DND-41 (cell line): Measurements from ENCODE around the gene ZNF275.

Source experiments
- ATAC-seq: fragments of 200-7000 bp; cut with Tn5 transposase; 3 replicates; pipeline ENCODE4 v1.9.1; 2021; ENCODE audit warnings: low read depth; ENCODE audit not compliant: insufficient read depth
- DNase-seq: peaks from one replicate; pipeline ENCODE4 v3.0.0-alpha.2; 2020
- H2AFZ ChIP-seq: 2 replicates; pipeline ENCODE4 v1.6.0; 2012; ENCODE audit warnings: low read depth, low read length
- H3K27ac ChIP-seq: 2 replicates; pipeline ENCODE4 v1.5.1; 2012; ENCODE audit warnings: low read length, inconsistent platforms
- H3K27me3 ChIP-seq: fragments of 200-600 bp; sonication (generic); 2 replicates; pipeline ENCODE4 v1.6.0; 2012; ENCODE audit warnings: low read length, mild to moderate bottlenecking, inconsistent platforms; ENCODE audit not compliant: insufficient read depth, poor library complexity
- H3K36me3 ChIP-seq: 2 replicates; pipeline ENCODE4 v1.5.1; 2012; ENCODE audit warnings: low read length, inconsistent platforms; ENCODE audit not compliant: insufficient read depth
- H3K4me1 ChIP-seq: 2 replicates; pipeline ENCODE4 v1.5.1; 2012; ENCODE audit warnings: mild to moderate bottlenecking, low read length; ENCODE audit not compliant: insufficient read depth
- H3K4me2 ChIP-seq: 2 replicates; pipeline ENCODE4 v1.6.0; 2012; ENCODE audit warnings: mild to moderate bottlenecking, moderate library complexity, low read length, inconsistent platforms; ENCODE audit not compliant: insufficient read depth
- H3K4me3 ChIP-seq, 2 experiments: fragments of 200-600 bp in 1 of 2; shearing (Covaris generic) in 1 of 2; 2 replicates each; pipeline ENCODE4 v1.5.1; 2012 to 2016; ENCODE audit warnings: inconsistent platforms in 2 of 2, low read length in 2 of 2, mild to moderate bottlenecking in 2 of 2, low read depth in 1 of 2, moderate library complexity in 1 of 2
- H3K79me2 ChIP-seq: 2 replicates; pipeline ENCODE4 v1.6.0; 2012; ENCODE audit warnings: low read length, inconsistent platforms; ENCODE audit not compliant: insufficient read depth
- H3K9ac ChIP-seq: 2 replicates; pipeline ENCODE4 v1.6.0; 2012; ENCODE audit warnings: low read depth, mild to moderate bottlenecking, inconsistent platforms, low read length, moderate library complexity
- H3K9me3 ChIP-seq: 2 replicates; pipeline ENCODE4 v1.5.1; 2012; ENCODE audit warnings: low read length, moderate library complexity, mild to moderate bottlenecking, inconsistent platforms; ENCODE audit not compliant: insufficient read depth, severe bottlenecking
- H4K20me1 ChIP-seq: 2 replicates; pipeline ENCODE4 v1.6.0; 2012; ENCODE audit warnings: low read length; ENCODE audit not compliant: insufficient read depth
- CTCF ChIP-seq: IDR thresholded peaks from 2 replicates; pipeline ENCODE4 v1.5.1; 2012; ENCODE audit warnings: borderline replicate concordance, low read length, moderate library complexity, mild to moderate bottlenecking; ENCODE audit not compliant: poor library complexity, severe bottlenecking; ENCODE audit errors: extremely low read depth
- EZH2 ChIP-seq: IDR thresholded peaks from 3 replicates; pipeline ENCODE4 v1.6.1; 2012; ENCODE audit warnings: borderline replicate concordance, low read depth, mild to moderate bottlenecking, moderate library complexity, low read length, inconsistent platforms; ENCODE audit not compliant: severe bottlenecking

ZNF275 gene

DNA sequence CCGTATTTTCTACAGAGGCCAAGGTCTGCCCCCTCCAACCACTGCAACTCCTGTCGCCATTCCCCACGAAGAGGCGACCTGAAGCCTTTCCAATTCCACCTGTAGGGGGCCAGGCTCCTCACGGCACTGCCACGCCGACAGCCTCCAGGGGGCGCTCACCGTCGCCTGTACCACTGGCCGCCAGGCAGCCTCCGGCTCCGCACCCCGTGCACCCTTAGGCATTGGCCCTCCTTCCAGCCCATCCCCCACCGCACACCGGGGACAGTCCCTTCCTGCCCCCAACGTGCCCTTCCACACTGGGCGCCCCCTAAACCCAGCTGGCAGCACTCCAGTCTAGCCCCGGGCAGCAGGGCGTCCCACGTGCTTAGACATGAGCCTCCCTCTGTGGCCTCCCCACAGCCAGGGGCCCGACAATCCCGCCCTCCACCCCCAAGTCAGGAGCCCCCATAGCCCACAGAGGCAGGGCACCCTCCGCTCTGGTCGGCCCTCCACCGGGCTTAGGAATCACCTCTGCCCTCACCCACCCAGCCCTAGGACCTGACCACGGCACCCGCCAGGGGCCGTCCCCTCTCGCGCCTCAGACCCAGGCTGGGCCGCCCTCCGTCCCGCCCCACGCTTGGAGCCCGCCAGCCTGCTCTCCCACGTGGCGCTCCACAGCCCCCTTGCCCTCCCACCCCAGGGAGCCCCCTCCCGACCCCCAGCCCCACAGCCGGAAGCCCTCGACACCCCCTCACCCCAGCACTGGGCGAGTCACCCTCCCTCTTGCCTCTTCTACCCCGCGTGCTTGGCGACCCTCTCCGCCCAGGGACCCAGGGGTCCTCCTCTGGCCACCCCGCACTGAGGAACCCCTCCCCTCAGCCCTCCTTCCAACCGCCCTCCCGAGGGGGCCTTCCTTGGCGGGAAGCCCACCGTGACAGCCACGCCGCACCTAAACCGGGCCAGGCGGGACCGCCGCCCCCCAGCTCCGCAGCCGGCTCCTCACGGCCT, 66.5 kb downstream of the ZNF275 start:
- Histone ChIP-seq H3K9me3 (no peaks in the 10 kb centered on the region), H3K27me3 (no peaks in the 10 kb centered on the region), H3K79me2 (no peaks in the 10 kb centered on the region), H3K4me2 (no peak overlapping the region), H3K27ac (no peak overlapping the region), H4K20me1 (no peaks in the 10 kb centered on the region), H3K4me3 (no peak overlapping the region), H3K4me1 (no peaks in the 10 kb centered on the region), H3K36me3 (no peaks in the 10 kb centered on the region), H2AFZ (no peak overlapping the region), H3K9ac (no peak overlapping the region)
- DNase-seq: peak; percentile 25
- no peak for TF ChIP-seq EZH2
- TF ChIP-seq CTCF: peak; percentile 69
- ATAC-seq: peak; percentile 53; the same call in 1 of the 3 replicates

DNA sequence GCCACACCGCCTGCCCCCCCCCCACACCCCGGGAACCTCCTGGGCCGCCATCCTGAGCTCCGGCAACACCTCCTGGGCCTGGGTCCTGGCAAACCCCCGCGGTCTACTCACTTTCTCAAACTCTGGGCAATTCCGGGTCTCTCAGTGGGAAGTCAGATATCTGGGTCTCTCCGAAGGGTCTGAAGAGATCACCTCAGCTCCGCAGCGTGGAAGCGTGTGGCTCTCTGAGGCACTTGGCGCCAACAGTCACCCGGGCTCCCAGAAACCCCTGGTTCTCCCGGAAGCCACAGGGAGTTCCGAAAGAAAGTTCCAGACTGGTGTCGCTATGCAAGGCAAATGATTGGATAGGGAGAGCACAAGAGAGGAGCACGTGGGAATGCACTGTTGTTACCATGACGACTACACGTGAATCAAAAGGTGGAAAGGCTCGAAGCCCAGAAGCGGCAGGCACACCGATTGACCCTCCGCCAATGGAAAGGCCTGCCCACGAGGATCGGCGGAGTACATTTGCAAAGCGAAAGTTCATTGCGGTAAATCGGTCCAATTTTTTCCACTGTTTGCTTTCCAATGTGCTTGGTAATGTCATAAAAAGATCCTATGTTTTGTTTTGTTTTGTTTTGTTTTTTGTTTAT, 67.3 kb downstream of the ZNF275 start, which contains the start of gene PNMA6E:
Gene PNMA6E, minus strand, starts transcription at position 218 of the 632 bp plus-strand sequence. CDS start 2,501 bp downstream, outside the sequence.
- no peak within 1 kb of the TSS for H2AFZ ChIP-seq
- TF ChIP-seq EZH2 (no peak), CTCF (no peak)
- no peaks in the 10 kb centered on the region for H3K79me2 ChIP-seq

More for the DNA sequence above, 67.3 kb downstream of the ZNF275 start, which contains the start of gene PNMA6E:
- H4K20me1 ChIP-seq: no peaks in the 10 kb centered on the region
- H3K9ac ChIP-seq: no peak within 1 kb of the TSS
- H3K4me1 ChIP-seq: no peaks in the 10 kb centered on the region
- no peak within 1 kb of the TSS for H3K4me3 ChIP-seq
- no peak for DNase-seq
- H3K27me3 ChIP-seq: no peaks in the 10 kb centered on the region
- H3K27ac ChIP-seq: no peak within 1 kb of the TSS
- no peak within 1 kb of the TSS for H3K4me2 ChIP-seq
- no peak for ATAC-seq
- no peaks in the 10 kb centered on the region for H3K36me3 ChIP-seq
- no peaks in the 10 kb centered on the region for H3K9me3 ChIP-seq
